GM10248 (cell line): Measurements from ENCODE around the gene SMOC2.

Experiments used
- CTCF ChIA-PET: fragments of 300-600 bp; sonication (Branson Sonifier 250); formaldehyde crosslinking; extraction: SDS; loops from one replicate; lab custom pipeline; 2021; ENCODE audit warnings: antibody characterized with exemption; lab: Yijun Ruan, JAX
- POLR2A ChIA-PET: fragments of 350-650 bp; sonication (Branson Sonifier 250); formaldehyde crosslinking; extraction: SDS; loops from one replicate; lab custom pipeline; 2020; ENCODE audit warnings: antibody characterized with exemption; lab: Yijun Ruan, JAX
- DNase-seq: peaks from one replicate; pipeline ENCODE4 v3.0.0; 2012; ENCODE audit errors: extremely low spot score
- CTCF ChIP-seq: IDR thresholded peaks from 2 replicates; pipeline ENCODE4 v1.5.1; 2012; ENCODE audit warnings: mild to moderate bottlenecking, low read depth; ENCODE audit errors: extremely low read depth, missing control alignments, control extremely low read depth

Gene SMOC2

GRCh38 chr6:168410554-168411011 is 30.4 kb upstream of the SMOC2 start:
- DNase-seq = no peak
- no peak for TF ChIP-seq CTCF
- CTCF ChIA-PET = no interaction called here
- POLR2A ChIA-PET = no interaction called here

GRCh38 chr6:168411130-168411529 is 29.9 kb upstream of the SMOC2 start:
- no peak for DNase-seq
- TF ChIP-seq CTCF = no peak
- ChIA-PET CTCF (no interaction called here), POLR2A (no interaction called here)

DNA sequence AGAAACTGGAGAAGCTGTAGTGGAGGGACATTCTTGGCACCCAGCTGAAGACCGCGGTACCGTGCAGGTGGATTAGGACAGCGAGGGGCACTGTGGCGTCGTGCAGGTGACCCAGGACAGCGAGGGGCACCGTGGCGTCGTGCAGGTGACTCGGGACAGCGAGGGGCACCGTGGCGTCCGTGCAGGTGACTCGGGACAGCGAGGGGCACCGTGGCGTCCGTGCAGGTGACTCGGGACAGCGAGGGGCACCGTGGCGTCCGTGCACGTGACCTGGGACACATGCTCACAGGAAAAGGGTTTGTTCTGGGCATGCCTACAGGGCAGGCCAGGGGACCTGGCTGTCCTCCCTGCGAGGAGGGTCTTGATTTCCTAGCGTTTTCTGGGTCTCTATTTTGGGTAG is 29.2 kb upstream of the SMOC2 start:
- DNase-seq = no peak
- POLR2A ChIA-PET = no interaction called here
- CTCF ChIA-PET = no interaction called here
- TF ChIP-seq CTCF = no peak

DNA sequence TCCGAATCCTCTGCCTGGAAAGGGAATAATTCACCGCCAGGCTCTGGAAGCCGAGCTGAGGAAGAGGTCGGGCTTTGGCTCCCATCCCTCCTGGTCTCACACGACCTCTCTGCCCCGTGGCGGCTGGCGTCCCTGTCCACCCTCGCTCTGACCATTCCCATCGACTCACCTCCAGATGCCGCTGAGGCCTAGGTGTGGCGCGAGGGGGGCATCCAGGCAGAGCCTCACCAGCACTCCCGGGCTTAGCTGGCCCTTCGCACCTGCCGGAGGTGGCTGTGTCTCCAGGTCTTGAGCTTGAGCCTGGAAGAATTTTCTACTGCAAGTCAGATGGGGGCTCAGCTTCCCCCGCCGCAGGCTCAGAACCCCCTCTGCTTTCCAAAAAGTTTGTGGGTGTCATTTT is 28.5 kb upstream of the SMOC2 start:
- TF ChIP-seq CTCF = no peak
- POLR2A ChIA-PET = no interaction called here
- DNase-seq = no peak
- CTCF ChIA-PET = no interaction called here

- ChIA-PET CTCF (interaction anchor here (1.0 kb wide), 1 partner anchor 10 kb away, joined by 3 read pairs; no protein-coding TSS in a partner anchor), POLR2A (no interaction called here)
- no peak for DNase-seq
- no peak for TF ChIP-seq CTCF
Measured at GRCh38 chr6:168413018-168413720, 27.8 kb upstream of the SMOC2 start.

- POLR2A ChIA-PET = no interaction called here
- TF ChIP-seq CTCF = no peak
- DNase-seq = no peak
- CTCF ChIA-PET = interaction anchor here (1.0 kb wide), 1 partner anchor 9 kb away, joined by 3 read pairs; no protein-coding TSS in a partner anchor
Measured at GRCh38 chr6:168413856-168414255, 27.1 kb upstream of the SMOC2 start.
